ENCODE results near the gene RAD9A. TPM values are rescaled to one million over a fixed set of nuclear protein-coding genes. Genes with fewer than 3 reads are reported as not detected.

RAD9A gene
- total and polyA plus RNA-seq, 2 of the 4 experiments (the other 2 are of a cell fraction): 2.0 to 10.3 TPM

DNA sequence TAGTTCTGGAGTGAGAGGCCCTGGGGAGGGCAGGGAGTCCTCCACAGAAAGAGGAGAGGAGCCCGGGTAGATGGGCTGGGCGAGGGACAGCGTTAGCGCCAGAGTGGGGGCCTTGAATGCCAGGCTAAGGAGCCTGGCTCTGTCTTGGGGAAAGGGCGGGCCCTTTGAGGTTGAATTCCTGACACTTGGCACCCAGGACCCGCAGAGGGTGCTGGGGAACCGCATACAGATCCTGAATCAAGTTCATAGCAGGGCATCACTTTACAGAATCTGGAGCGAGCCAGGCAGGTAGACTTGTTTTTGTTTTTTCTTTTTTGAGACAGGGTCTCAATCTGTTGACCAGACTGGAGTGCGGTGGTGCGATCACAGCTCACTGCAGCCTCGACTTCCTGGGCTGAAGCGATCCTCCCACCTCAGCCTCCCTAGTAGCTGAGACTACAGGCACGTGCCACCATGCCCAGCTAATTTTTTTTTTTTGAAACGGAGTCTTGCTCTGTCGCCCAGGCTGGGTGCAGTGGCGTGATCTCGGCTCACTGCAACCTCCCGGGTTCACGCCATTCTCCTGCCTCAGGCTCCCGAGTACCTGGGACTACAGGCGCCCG is 29.7 kb downstream of the RAD9A start:
- Histone ChIP-seq H3K9me3 (ENCODE audit: control insufficient read depth, insufficient read depth, low read length) (no peaks in the 10 kb centered on the region), H3K23ac (ENCODE audit: low read depth, low read length) (no peak overlapping the region), H2BK15ac (ENCODE audit: low read depth, low read length) (no peak overlapping the region), H2AK5ac (ENCODE audit: low read depth, low read length) (no peak overlapping the region), H3K4me1 (ENCODE audit: control insufficient read depth, insufficient read depth, low read length) (peaks cover 5% of the 10 kb centered on the region; the same call in 1 of the 2 replicates), H3K4me3 (ENCODE audit: insufficient read depth, low read depth, low read length) (no peak overlapping the region), H3K79me1 (ENCODE audit: low read depth in 1 of 2, low read length in 2 of 2) (no peaks in the 10 kb centered on the region), H4K8ac (ENCODE audit: low read depth in 2 of 2, low read length in 2 of 2) (peak overlapping the region in 1 of 2 experiments; percentile 42; a peak in 1 of 4 replicates), H4K20me1 (ENCODE audit: insufficient read depth, low read length) (no peaks in the 10 kb centered on the region), H2AK9ac (replicated peaks; ENCODE audit: low read depth, low read length, poor library complexity) (no peak overlapping the region), H2BK120ac (ENCODE audit: low read depth, low read length) (no peak overlapping the region), H3K9ac (ENCODE audit: low read depth, low read length) (no peak overlapping the region), H2BK20ac (ENCODE audit: low read depth, low read length) (no peak overlapping the region), H3K4ac (ENCODE audit: low read depth, low read length) (no peak overlapping the region), H3K4me2 (ENCODE audit: low read depth, low read length) (peak overlapping the region; percentile 57; the same call in 1 of the 2 replicates), H3K9me1 (ENCODE audit: insufficient read depth, low read length) (no peaks in the 10 kb centered on the region), H3K36me3 (ENCODE audit: control insufficient read depth, insufficient read depth, low read length) (no peaks in the 10 kb centered on the region), H2AFZ (replicated peaks; ENCODE audit: low read length, poor library complexity) (peak overlapping the region; percentile 92), H3K56ac (ENCODE audit: extremely low read depth, insufficient read depth, low read length) (no peak overlapping the region), H3K27me3 (ENCODE audit: control insufficient read depth, insufficient read depth, low read length) (no peaks in the 10 kb centered on the region), H3K27ac (ENCODE audit: insufficient read depth, low read length) (no peak overlapping the region), H3K14ac (replicated peaks; ENCODE audit: low read depth, low read length) (no peak overlapping the region), H4K91ac (ENCODE audit: insufficient read depth, low read depth, low read length) (no peak overlapping the region), H2BK5ac (ENCODE audit: low read depth, low read length, poor library complexity, severe bottlenecking) (no peak overlapping the region), H4K5ac (ENCODE audit: low read depth, low read length) (no peak overlapping the region), H3K18ac (ENCODE audit: low read depth, low read length) (no peak overlapping the region)
- WGBS, 2 experiments (ENCODE audit: extremely low coverage in 2 of 2, insufficient read length in 1 of 2): 64% methylated on average over 8 of the region's 22 CpGs; no CpG with 5 or more reads in 1 of the 2 experiments
- BruUV-seq (replicated peaks): no TSS peak
- dilution Hi-C loops (cut with HindIII; ENCODE audit: low sequenced_read_pairs, unreplicated experiment) (no loop called here), in situ Hi-C loops (cut with MboI; ENCODE audit: low sequenced_read_pairs) (no loop called here), intact Hi-C loops (cut with micrococcal nuclease) (loop anchor here (5.0 kb wide), 1 partner anchor 61 kb away; the partner anchor contains the start of gene AIP)
- ChIA-PET CTCF (interaction anchor here (1.8 kb wide), 1 partner anchor 20 kb away, joined by 7 read pairs; the partner anchor contains the start of gene PPP1CA), POLR2A (ENCODE audit: unreplicated experiment) (no interaction called here)
- TF ChIP-seq MXI1 (IDR thresholded peaks at IDR 0.05; ENCODE audit: borderline replicate concordance, low read depth, low read length) (no peak), CTCF (conservative IDR thresholded peaks at IDR 0.05; ENCODE audit: low read depth, low read length) (no peak), SMC3 (IDR thresholded peaks at IDR 0.05; ENCODE audit: low read depth, low read length) (no peak), RFX5 (IDR thresholded peaks at IDR 0.05; ENCODE audit: low read depth, low read length) (no peak), CEBPB (IDR thresholded peaks at IDR 0.05; ENCODE audit: low read depth, low read length) (no peak), FOS (IDR thresholded peaks at IDR 0.05; ENCODE audit: low read depth, low read length) (no peak), MAZ (IDR thresholded peaks at IDR 0.05; ENCODE audit: borderline replicate concordance, low read depth, low read length) (no peak), POLR2A (IDR thresholded peaks at IDR 0.05; ENCODE audit: low read depth, low read length) (no peak)
- TF ChIP-seq, protein P1, sequence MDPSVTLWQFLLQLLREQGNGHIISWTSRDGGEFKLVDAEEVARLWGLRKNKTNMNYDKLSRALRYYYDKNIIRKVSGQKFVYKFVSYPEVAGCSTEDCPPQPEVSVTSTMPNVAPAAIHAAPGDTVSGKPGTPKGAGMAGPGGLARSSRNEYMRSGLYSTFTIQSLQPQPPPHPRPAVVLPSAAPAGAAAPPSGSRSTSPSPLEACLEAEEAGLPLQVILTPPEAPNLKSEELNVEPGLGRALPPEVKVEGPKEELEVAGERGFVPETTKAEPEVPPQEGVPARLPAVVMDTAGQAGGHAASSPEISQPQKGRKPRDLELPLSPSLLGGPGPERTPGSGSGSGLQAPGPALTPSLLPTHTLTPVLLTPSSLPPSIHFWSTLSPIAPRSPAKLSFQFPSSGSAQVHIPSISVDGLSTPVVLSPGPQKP (IDR thresholded peaks at IDR 0.05; ENCODE audit: borderline replicate concordance, low read depth, low read length): no peak
- ATAC-seq (ENCODE audit: low read depth): no peak
- DNase-seq: no peak
